HEK293 (cell line): ENCODE data around the gene PHACTR1.

Experiments used
- CTCF ChIA-PET: fragments of 350-600 bp; formaldehyde crosslinking; extraction: SDS; loops from one replicate; lab custom pipeline; 2021; ENCODE audit warnings: antibody characterized with exemption; lab: Yijun Ruan, JAX
- POLR2A ChIA-PET: fragments of 300-600 bp; formaldehyde crosslinking; extraction: SDS; loops from one replicate; lab custom pipeline; 2020; ENCODE audit warnings: antibody characterized with exemption, inconsistent platforms; lab: Yijun Ruan, JAX
- H3K27ac ChIP-seq: fragments of 200-500 bp; sonication (Bioruptor generic); 2 replicates; pipeline ENCODE4 v1.5.1; 2014; ENCODE audit warnings: low read depth, low read length, control low read depth, inconsistent platforms; ENCODE audit errors: extremely low read depth
- H3K36me3 ChIP-seq, 2 experiments: fragments of 200-500 bp in 1 of 2; sonication (Bioruptor generic) in 1 of 2; 1 replicate in 1 of 2; 2 replicates in 1 of 2; pipeline ENCODE4 v1.5.1; 2014 to 2017; ENCODE audit warnings: inconsistent platforms in 2 of 2, low read length in 2 of 2; ENCODE audit not compliant: control insufficient read depth in 2 of 2, insufficient read depth in 1 of 2
- H3K4me1 ChIP-seq: fragments of 200-500 bp; sonication (Bioruptor generic); 2 replicates; pipeline ENCODE4 v1.5.1; 2014; ENCODE audit warnings: mild to moderate bottlenecking, low read length, inconsistent platforms; ENCODE audit not compliant: control insufficient read depth, insufficient read depth
- H3K4me3 ChIP-seq: 2 replicates; pipeline ENCODE4 v1.5.1; 2011; ENCODE audit warnings: low read depth, mild to moderate bottlenecking, control low read depth, low read length, moderate library complexity
- H3K9me3 ChIP-seq: fragments of 200-500 bp; sonication (Bioruptor generic); 2 replicates; pipeline ENCODE4 v1.5.1; 2014; ENCODE audit warnings: low read depth, low read length, inconsistent platforms; ENCODE audit not compliant: control insufficient read depth, insufficient read depth
- CTCF ChIP-seq: fragments of 450-650 bp; formaldehyde crosslinking; IDR thresholded peaks from 2 replicates; pipeline ENCODE4 v1.5.1; 2016; ENCODE audit warnings: missing biosample characterization, missing genetic modification characterization
- ELK4 ChIP-seq: IDR thresholded peaks from 2 replicates; pipeline ENCODE4 v1.6.1; 2011; ENCODE audit warnings: mild to moderate bottlenecking, low read depth, low read length, borderline replicate concordance
- GLI4 ChIP-seq: fragments of 450-650 bp; formaldehyde crosslinking; IDR thresholded peaks from 2 replicates; pipeline ENCODE4 v1.5.1; 2016; ENCODE audit warnings: missing biosample characterization, missing genetic modification characterization
- GLIS1 ChIP-seq: fragments of 450-650 bp; formaldehyde crosslinking; IDR thresholded peaks from 2 replicates; pipeline ENCODE4 v1.5.1; 2016; ENCODE audit warnings: missing biosample characterization, missing genetic modification characterization
- KLF1 ChIP-seq: fragments of 450-650 bp; formaldehyde crosslinking; IDR thresholded peaks from 2 replicates; pipeline ENCODE4 v1.5.1; 2016; ENCODE audit warnings: missing biosample characterization, missing genetic modification characterization
- MYNN ChIP-seq: fragments of 450-650 bp; formaldehyde crosslinking; IDR thresholded peaks from 2 replicates; pipeline ENCODE4 v1.5.1; 2016; ENCODE audit warnings: missing biosample characterization, missing genetic modification characterization, borderline replicate concordance
- MZF1 ChIP-seq: fragments of 450-650 bp; formaldehyde crosslinking; IDR thresholded peaks from 2 replicates; pipeline ENCODE4 v1.5.1; 2017; ENCODE audit warnings: missing biosample characterization, missing genetic modification characterization, borderline replicate concordance
- OVOL3 ChIP-seq: fragments of 450-650 bp; formaldehyde crosslinking; IDR thresholded peaks from 2 replicates; pipeline ENCODE4 v1.5.1; 2016; ENCODE audit warnings: missing biosample characterization, missing genetic modification characterization
- RBAK ChIP-seq: fragments of 450-650 bp; formaldehyde crosslinking; IDR thresholded peaks from 2 replicates; pipeline ENCODE4 v1.5.1; 2016; ENCODE audit warnings: missing biosample characterization, missing genetic modification characterization
- ZBTB17 ChIP-seq: fragments of 450-650 bp; formaldehyde crosslinking; IDR thresholded peaks from 2 replicates; pipeline ENCODE4 v1.5.1; 2016; ENCODE audit warnings: missing biosample characterization, missing genetic modification characterization
- ZFHX2 ChIP-seq: fragments of 450-650 bp; formaldehyde crosslinking; conservative IDR thresholded peaks from 2 replicates; pipeline ENCODE4 v1.5.1; 2016; ENCODE audit warnings: missing biosample characterization, missing genetic modification characterization
- ZNF10 ChIP-seq: fragments of 450-650 bp; formaldehyde crosslinking; IDR thresholded peaks from 2 replicates; pipeline ENCODE4 v1.5.1; 2017; ENCODE audit warnings: missing biosample characterization, missing genetic modification characterization
- ZNF112 ChIP-seq: fragments of 450-650 bp; formaldehyde crosslinking; IDR thresholded peaks from 2 replicates; pipeline ENCODE4 v1.5.0; 2017; ENCODE audit warnings: missing biosample characterization, missing genetic modification characterization
- ZNF169 ChIP-seq: fragments of 450-650 bp; formaldehyde crosslinking; IDR thresholded peaks from 2 replicates; pipeline ENCODE4 v1.5.1; 2016; ENCODE audit warnings: missing biosample characterization, missing genetic modification characterization
- ZNF174 ChIP-seq: fragments of 450-650 bp; formaldehyde crosslinking; IDR thresholded peaks from 2 replicates; pipeline ENCODE4 v1.5.0; 2017; ENCODE audit warnings: missing biosample characterization, mild to moderate bottlenecking, missing genetic modification characterization
- ZNF23 ChIP-seq: fragments of 450-650 bp; formaldehyde crosslinking; IDR thresholded peaks from 2 replicates; pipeline ENCODE4 v1.5.1; 2016; ENCODE audit warnings: missing biosample characterization, missing genetic modification characterization, borderline replicate concordance
- ZNF248 ChIP-seq: fragments of 450-650 bp; formaldehyde crosslinking; IDR thresholded peaks from 2 replicates; pipeline ENCODE4 v1.5.1; 2017; ENCODE audit warnings: missing biosample characterization, missing genetic modification characterization
- ZNF280C ChIP-seq: fragments of 450-650 bp; formaldehyde crosslinking; IDR thresholded peaks from 2 replicates; pipeline ENCODE4 v1.5.1; 2016; ENCODE audit warnings: missing biosample characterization, missing genetic modification characterization
- ZNF449 ChIP-seq: fragments of 450-650 bp; formaldehyde crosslinking; IDR thresholded peaks from 2 replicates; pipeline ENCODE4 v1.5.1; 2017; ENCODE audit warnings: missing biosample characterization, mild to moderate bottlenecking, missing genetic modification characterization, moderate library complexity
- ZNF501 ChIP-seq: fragments of 450-650 bp; formaldehyde crosslinking; IDR thresholded peaks from 2 replicates; pipeline ENCODE4 v1.5.1; 2016; ENCODE audit warnings: missing biosample characterization, missing genetic modification characterization
- ZNF514 ChIP-seq: fragments of 450-650 bp; formaldehyde crosslinking; IDR thresholded peaks from 2 replicates; pipeline ENCODE4 v1.5.1; 2016; ENCODE audit warnings: missing biosample characterization, missing genetic modification characterization
- ZNF555 ChIP-seq: fragments of 450-650 bp; formaldehyde crosslinking; conservative IDR thresholded peaks from 2 replicates; pipeline ENCODE4 v1.5.1; 2017; ENCODE audit warnings: missing biosample characterization, mild to moderate bottlenecking, missing genetic modification characterization, inconsistent platforms
- ZNF626 ChIP-seq: fragments of 450-650 bp; sonication (Bioruptor Pico); formaldehyde crosslinking; IDR thresholded peaks from 2 replicates; pipeline ENCODE4 v1.5.1; 2018; ENCODE audit warnings: missing biosample characterization, missing genetic modification characterization, inconsistent platforms
- ZNF670 ChIP-seq: fragments of 450-650 bp; formaldehyde crosslinking; IDR thresholded peaks from 2 replicates; pipeline ENCODE4 v1.5.1; 2016; ENCODE audit warnings: missing biosample characterization, missing genetic modification characterization, low read depth
- ZNF791 ChIP-seq: fragments of 450-650 bp; formaldehyde crosslinking; IDR thresholded peaks from 2 replicates; pipeline ENCODE4 v1.5.1; 2016; ENCODE audit warnings: missing biosample characterization, missing genetic modification characterization
- ZNF792 ChIP-seq: fragments of 450-650 bp; formaldehyde crosslinking; IDR thresholded peaks from 2 replicates; pipeline ENCODE4 v1.5.1; 2016; ENCODE audit warnings: missing biosample characterization, missing genetic modification characterization

PHACTR1 gene

GRCh38 chr6:12811519-12811918, 95.0 kb downstream of the PHACTR1 start:
- Histone ChIP-seq H3K4me3 (no peak overlapping the region), H3K36me3 (no peaks in the 10 kb centered on the region), H3K4me1 (peaks cover 18% of the 10 kb centered on the region), H3K27ac (no peak overlapping the region), H3K9me3 (no peaks in the 10 kb centered on the region)
- TF ChIP-seq ZNF670 (tag by site-specific recombination) (no peak), KLF1 (tag by site-specific recombination) (no peak), ZFHX2 (tag by site-specific recombination) (no peak), ZNF626 (no peak), RBAK (tag by site-specific recombination) (no peak), ZNF280C (tag by site-specific recombination) (no peak), ZNF10 (tag by site-specific recombination) (peak; percentile 95), ZBTB17 (tag by site-specific recombination) (peak; percentile 80), ZNF248 (no peak), ZNF514 (tag by site-specific recombination) (no peak), GLI4 (tag by site-specific recombination) (no peak), OVOL3 (tag by site-specific recombination) (no peak), GLIS1 (tag by site-specific recombination) (peak; percentile 73), MYNN (no peak), ZNF169 (tag by site-specific recombination) (no peak), ZNF791 (tag by site-specific recombination) (no peak), ZNF174 (tag by site-specific recombination) (no peak), ELK4 (no peak), ZNF555 (tag by site-specific recombination) (no peak), ZNF792 (tag by site-specific recombination) (no peak), ZNF501 (tag by site-specific recombination) (no peak), ZNF112 (tag by site-specific recombination) (no peak), CTCF (tag by site-specific recombination) (no peak), ZNF23 (no peak), MZF1 (tag by site-specific recombination) (no peak), ZNF449 (tag by site-specific recombination) (no peak)
- CTCF ChIA-PET: interaction anchor here (0.7 to 1.0 kb wide), 2 partner anchors 15 to 35 kb away, joined by 3 read pairs; no protein-coding TSS in a partner anchor
- POLR2A ChIA-PET: no interaction called here
